Mesodermal cell (in vitro differentiated cells): ENCODE results near the gene RPTOR.
"Not testable (repeated sequence)": the region's sequence is repeated elsewhere in the genome, so short reads cannot be mapped to it uniquely, and the experiment has no call there.

Experiments
- H3K27ac ChIP-seq: 2 replicates; pipeline ENCODE4 v1.7.0; 2013; ENCODE audit warnings: mild to moderate bottlenecking, low read depth, low read length, moderate library complexity; ENCODE audit not compliant: severe bottlenecking
- H3K36me3 ChIP-seq: 2 replicates; pipeline ENCODE4 v1.7.1; 2013; ENCODE audit warnings: mild to moderate bottlenecking, low read length, moderate library complexity; ENCODE audit not compliant: control insufficient read depth, insufficient read depth
- H3K4me1 ChIP-seq: one replicate; pipeline ENCODE4 v1.7.1; 2013; ENCODE audit warnings: mild to moderate bottlenecking, low read length; ENCODE audit not compliant: insufficient read depth, control insufficient read depth, poor library complexity, severe bottlenecking
- H3K4me3 ChIP-seq: 2 replicates; pipeline ENCODE4 v1.7.0; 2013; ENCODE audit warnings: low read length, control low read depth, mild to moderate bottlenecking; ENCODE audit not compliant: insufficient read depth, poor library complexity, severe bottlenecking; ENCODE audit errors: extremely low read depth
- H3K9me3 ChIP-seq: 2 replicates; pipeline ENCODE4 v1.7.1; 2013; ENCODE audit warnings: mild to moderate bottlenecking, low read length, moderate library complexity; ENCODE audit not compliant: control insufficient read depth
- WGBS, 2 experiments: methylation state at CpG; one replicate each; pipeline ENCODE4 v1.1.5; 2013; ENCODE audit warnings: missing lambda C conversion rate in 2 of 2; ENCODE audit not compliant: insufficient coverage in 2 of 2; 5-methylcytosine and 5-hydroxymethylcytosine counted together

The RPTOR gene

GRCh38 chr17:80760511-80760911, 215.9 kb downstream of the RPTOR start:
- 76 to 82% methylated on average over 6 to 9 of the region's 12 CpGs for WGBS, 2 experiments
- Histone ChIP-seq H3K4me1 (peaks cover 28% of the 10 kb centered on the region), H3K27ac (no peak overlapping the region), H3K4me3 (no peak overlapping the region), H3K36me3 (peaks cover 17% of the 10 kb centered on the region), H3K9me3 (no peaks in the 10 kb centered on the region)

DNA sequence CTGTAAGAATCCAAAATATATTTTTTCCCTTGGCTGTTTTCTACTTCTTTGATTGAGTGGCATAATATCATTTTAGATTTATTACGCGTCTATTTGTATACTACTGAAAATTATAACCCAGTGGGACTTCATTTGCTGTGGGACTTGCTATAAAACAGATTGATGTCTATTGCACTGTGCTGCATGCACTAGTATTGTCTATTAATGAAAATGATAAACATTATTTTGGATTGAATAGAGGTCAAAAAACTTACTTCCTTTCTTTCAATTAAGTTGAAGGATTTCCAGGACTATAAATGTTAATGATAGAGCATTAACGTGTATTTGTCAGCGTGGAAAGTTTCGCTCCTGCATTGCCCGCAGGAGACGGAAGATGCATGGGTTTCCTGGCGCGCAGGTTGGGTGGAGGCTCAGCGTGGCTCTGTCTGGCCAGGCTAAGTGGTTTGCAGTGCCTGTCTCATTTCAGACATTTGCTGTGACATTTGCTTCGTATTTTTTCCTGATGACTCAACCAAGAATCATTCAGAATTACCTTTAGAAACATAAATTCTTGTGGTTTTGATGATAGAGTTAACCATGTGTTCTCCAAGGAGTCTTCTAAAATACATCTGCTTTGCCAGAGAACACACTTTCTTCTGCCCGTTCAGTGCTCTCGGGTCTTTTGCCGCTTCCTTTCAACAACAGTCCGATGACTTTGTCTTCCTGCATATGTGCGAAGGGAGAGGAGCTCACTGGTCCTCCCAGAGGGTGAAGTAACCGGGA, 216.7 kb downstream of the RPTOR start:
- WGBS, 2 experiments: 94 to 95% methylated on average over 12 to 13 of the region's 17 CpGs
- H3K36me3 ChIP-seq: peaks cover 10% of the 10 kb centered on the region
- H3K4me3 ChIP-seq: no peak overlapping the region
- peaks cover 31% of the 10 kb centered on the region for H3K4me1 ChIP-seq
- H3K27ac ChIP-seq: peak overlapping the region; percentile 57
- H3K9me3 ChIP-seq: no peaks in the 10 kb centered on the region

GRCh38 chr17:80762076-80762475, 217.4 kb downstream of the RPTOR start:
- Histone ChIP-seq H3K9me3 (no peaks in the 10 kb centered on the region), H3K4me1 (peaks cover 31% of the 10 kb centered on the region), H3K27ac (peak overlapping the region; percentile 57), H3K36me3 (peaks cover 7% of the 10 kb centered on the region), H3K4me3 (no peak overlapping the region)
- WGBS, 2 experiments: 97 to 98% methylated on average over 7 to 11 of the region's 11 CpGs

GRCh38 chr17:80763293-80763867, 218.7 kb downstream of the RPTOR start:
- 82 to 88% methylated on average over 8 to 13 of the region's 15 CpGs for WGBS, 2 experiments
- Histone ChIP-seq H3K4me3 (no peak overlapping the region), H3K27ac (no peak overlapping the region)

GRCh38 chr17:80764627-80765145, 220.0 kb downstream of the RPTOR start:
- not testable (repeated sequence) for H3K36me3 ChIP-seq
- 95 to 97% methylated on average over 2 of the region's 5 CpGs for WGBS, 2 experiments

More at GRCh38 chr17:80763293-80763867, 218.7 kb downstream of the RPTOR start:
- H3K36me3 ChIP-seq: peaks cover 2% of the 10 kb centered on the region
- H3K9me3 ChIP-seq: no peaks in the 10 kb centered on the region
- peaks cover 31% of the 10 kb centered on the region for H3K4me1 ChIP-seq

DNA sequence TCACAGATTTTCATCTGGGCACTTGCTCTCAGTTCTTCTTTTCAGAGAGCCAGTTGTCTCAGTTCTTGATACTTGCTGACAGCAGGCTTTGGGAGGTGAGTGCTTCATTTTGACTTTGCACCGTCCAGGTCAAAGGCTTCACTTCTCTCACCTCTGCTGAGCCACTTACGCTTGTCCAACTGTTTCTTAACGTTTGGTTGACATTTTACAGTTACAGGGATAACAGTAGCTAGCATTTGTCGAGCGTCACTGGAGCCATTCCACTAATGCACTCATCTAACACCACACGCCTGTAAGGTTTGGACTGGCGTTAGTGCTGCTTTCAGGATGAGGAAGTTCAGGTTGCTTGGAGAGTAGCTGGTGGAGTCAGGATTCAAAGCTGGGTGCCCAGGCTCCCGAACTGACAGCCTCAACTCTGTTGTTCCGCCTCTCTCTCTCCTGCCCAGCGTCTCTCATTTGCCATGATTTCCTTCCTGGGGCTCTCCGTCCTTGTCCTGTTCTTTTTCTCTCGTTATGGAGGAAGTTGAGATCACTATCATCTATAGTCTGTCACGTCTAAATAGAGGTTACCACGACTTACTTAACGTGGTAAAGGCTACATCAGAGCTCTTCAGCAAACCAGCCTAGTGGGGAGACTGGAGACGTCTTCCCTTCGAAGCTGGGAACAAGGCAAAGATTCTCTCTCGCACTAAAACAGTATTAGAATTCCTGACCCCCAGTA, 220.8 kb downstream of the RPTOR start:
- no peak overlapping the region for H3K4me3 ChIP-seq
- no peaks in the 10 kb centered on the region for H3K9me3 ChIP-seq
- H3K4me1 ChIP-seq: peaks cover 22% of the 10 kb centered on the region
- peak overlapping the region; percentile 26 for H3K27ac ChIP-seq
- 90 to 93% methylated on average over 8 to 10 of the region's 18 CpGs for WGBS, 2 experiments
- no peaks in the 10 kb centered on the region for H3K36me3 ChIP-seq

More at GRCh38 chr17:80764627-80765145, 220.0 kb downstream of the RPTOR start:
- Histone ChIP-seq H3K27ac (peak overlapping the region; percentile 26), H3K4me1 (peaks cover 22% of the 10 kb centered on the region)
- H3K4me3 ChIP-seq, H3K9me3 ChIP-seq: not testable (repeated sequence)

- peak overlapping the region; percentile 26 for H3K27ac ChIP-seq
- H3K4me1 ChIP-seq: peaks cover 18% of the 10 kb centered on the region
- no peaks in the 10 kb centered on the region for H3K9me3 ChIP-seq
- WGBS, 2 experiments: 83 to 100% methylated on average over 1 of the region's 3 CpGs
- H3K36me3 ChIP-seq: peaks cover 9% of the 10 kb centered on the region
- H3K4me3 ChIP-seq: no peak overlapping the region
These were observed 221.7 kb downstream of the RPTOR start for GRCh38 chr17:80766290-80766855.

- Histone ChIP-seq H3K27ac (no peak overlapping the region), H3K9me3 (no peaks in the 10 kb centered on the region), H3K36me3 (peaks cover 9% of the 10 kb centered on the region), H3K4me1 (peaks cover 16% of the 10 kb centered on the region), H3K4me3 (no peak overlapping the region)
- 74% methylated on average over 4 to 6 of the region's 6 CpGs for WGBS, 2 experiments
These were observed 223.8 kb downstream of the RPTOR start for GRCh38 chr17:80768389-80768788.

- Histone ChIP-seq H3K36me3 (peaks cover 9% of the 10 kb centered on the region), H3K9me3 (no peaks in the 10 kb centered on the region), H3K4me1 (peaks cover 20% of the 10 kb centered on the region), H3K27ac (no peak overlapping the region), H3K4me3 (no peak overlapping the region)
- 96 to 98% methylated on average over 8 to 10 of the region's 10 CpGs for WGBS, 2 experiments
These were observed 224.3 kb downstream of the RPTOR start for GRCh38 chr17:80768936-80769335.

GRCh38 chr17:80769516-80769915, 224.9 kb downstream of the RPTOR start:
- Histone ChIP-seq H3K36me3 (peaks cover 11% of the 10 kb centered on the region), H3K9me3 (no peaks in the 10 kb centered on the region), H3K27ac (no peak overlapping the region), H3K4me1 (peaks cover 26% of the 10 kb centered on the region), H3K4me3 (no peak overlapping the region)
- WGBS, 2 experiments: 93 to 96% methylated on average over 7 to 10 of the region's 10 CpGs
